Neural cell (in vitro differentiated cells): Measurements from ENCODE around the gene TBC1D22B. TPM values are rescaled to one million over a fixed set of nuclear protein-coding genes. Genes with fewer than 3 reads are reported as not detected.

Experiments used
- H2AFZ ChIP-seq: fragments of 200-600, 300-800 bp; sonication (generic), shearing (Covaris generic); 2 replicates; pipeline ENCODE4 v1.6.0; 2014; ENCODE audit warnings: low read depth, mild to moderate bottlenecking, antibody characterized with exemption, low read length, moderate library complexity
- H3F3A ChIP-seq: fragments of 200-600 bp; shearing (Covaris generic); 2 replicates; pipeline ENCODE4 v1.6.1; 2016; ENCODE audit warnings: mild to moderate bottlenecking, moderate library complexity, mixed read lengths, antibody characterized with exemption, low read length; ENCODE audit not compliant: insufficient read depth, poor library complexity, severe bottlenecking
- H3K27ac ChIP-seq: fragments of 200-600, 300-800 bp; sonication (generic), shearing (Covaris generic); 2 replicates; pipeline ENCODE4 v1.5.1; 2014; ENCODE audit warnings: mild to moderate bottlenecking, low read length, moderate library complexity
- H3K27me3 ChIP-seq: fragments of 300-800, 200-600 bp; sonication (generic), shearing (Covaris generic); 2 replicates; pipeline ENCODE4 v1.6.0; 2014; ENCODE audit warnings: mild to moderate bottlenecking, low read depth, low read length, moderate library complexity; ENCODE audit not compliant: insufficient read depth
- H3K36me3 ChIP-seq: fragments of 300-800, 200-600 bp; sonication (generic), shearing (Covaris generic); 2 replicates; pipeline ENCODE4 v1.5.1; 2014; ENCODE audit warnings: mild to moderate bottlenecking, antibody characterized with exemption, low read length, moderate library complexity; ENCODE audit not compliant: insufficient read depth
- H3K4me2 ChIP-seq: fragments of 300-800, 200-600 bp; sonication (generic), shearing (Covaris generic); 2 replicates; pipeline ENCODE4 v1.6.0; 2014; ENCODE audit warnings: mild to moderate bottlenecking, low read length
- H3K4me3 ChIP-seq: fragments of 300-800, 200-600 bp; sonication (generic), shearing (Covaris generic); 2 replicates; pipeline ENCODE4 v1.5.1; 2014; ENCODE audit warnings: mild to moderate bottlenecking, low read length, moderate library complexity
- H3K79me2 ChIP-seq: fragments of 200-600 bp; shearing (Covaris generic); replicated peaks from 2 replicates; pipeline ENCODE4 v1.6.0; 2014; ENCODE audit warnings: mild to moderate bottlenecking, low read length, moderate library complexity; ENCODE audit not compliant: insufficient read depth
- H3K9ac ChIP-seq: fragments of 300-800, 200-600 bp; sonication (generic), shearing (Covaris generic); 2 replicates; pipeline ENCODE4 v1.6.1; 2016; ENCODE audit warnings: mild to moderate bottlenecking, low read length, mixed read lengths
- H3K9me2 ChIP-seq: fragments of 200-600 bp; shearing (Covaris generic); 2 replicates; pipeline ENCODE4 v1.6.1; 2016; ENCODE audit warnings: mild to moderate bottlenecking, low read length, mixed read lengths; ENCODE audit not compliant: insufficient read depth
- H3K9me3 ChIP-seq: fragments of 200-600, 300-800 bp; sonication (generic), shearing (Covaris generic); 2 replicates; pipeline ENCODE4 v1.6.1; 2016; ENCODE audit warnings: mild to moderate bottlenecking, mixed run types, low read length, moderate library complexity, mixed read lengths
- H4K20me1 ChIP-seq: fragments of 200-600 bp; shearing (Covaris generic); 2 replicates; pipeline ENCODE4 v1.6.1; 2016; ENCODE audit warnings: mild to moderate bottlenecking, mixed run types; ENCODE audit not compliant: insufficient read depth
- CTCF ChIP-seq: fragments of 450-650 bp; IDR thresholded peaks from 2 replicates; pipeline ENCODE4 v1.5.1; 2014; ENCODE audit warnings: antibody characterized with exemption, mild to moderate bottlenecking, moderate library complexity; ENCODE audit not compliant: poor library complexity, severe bottlenecking
- EP300 ChIP-seq: fragments of 450-650 bp; conservative IDR thresholded peaks from 2 replicates; pipeline ENCODE4 v1.6.1; 2014; ENCODE audit warnings: antibody characterized with exemption, mild to moderate bottlenecking, moderate library complexity; ENCODE audit not compliant: poor library complexity, severe bottlenecking
- EZH2 ChIP-seq: fragments of 200-600, 300-800 bp; shearing (Covaris generic), sonication (generic); IDR thresholded peaks from 2 replicates; pipeline ENCODE4 v1.6.1; 2014; ENCODE audit warnings: antibody characterized with exemption, low read length, borderline replicate concordance, mild to moderate bottlenecking; ENCODE audit not compliant: insufficient read depth, poor library complexity, severe bottlenecking
- MXI1 ChIP-seq: fragments of 450-650 bp; conservative IDR thresholded peaks from 2 replicates; pipeline ENCODE4 v1.6.1; 2014; ENCODE audit warnings: antibody characterized with exemption, mild to moderate bottlenecking; ENCODE audit not compliant: poor library complexity, severe bottlenecking
- POLR2AphosphoS5 ChIP-seq: IDR thresholded peaks from 2 replicates; pipeline ENCODE4 v1.6.1; 2012
- RAD21 ChIP-seq: fragments of 450-650 bp; conservative IDR thresholded peaks from 2 replicates; pipeline ENCODE4 v1.6.1; 2014; ENCODE audit warnings: antibody characterized with exemption, mild to moderate bottlenecking, moderate library complexity
- REST ChIP-seq: IDR thresholded peaks from 2 replicates; pipeline ENCODE4 v1.6.1; 2012; ENCODE audit warnings: borderline replicate concordance
- SMC3 ChIP-seq: fragments of 450-650 bp; conservative IDR thresholded peaks from 2 replicates; pipeline ENCODE4 v1.6.1; 2014; ENCODE audit warnings: antibody characterized with exemption, mild to moderate bottlenecking, moderate library complexity; ENCODE audit not compliant: poor library complexity
- TAF1 ChIP-seq: IDR thresholded peaks from 2 replicates; pipeline ENCODE4 v1.6.1; 2012; ENCODE audit warnings: low read depth
- polyA plus RNA-seq: library from polyadenylated mRNA; depleted of rRNA; stranded (reverse); fragments of >200 nt; gene quantifications from 2 replicates; pipeline ENCODE4 v1.2.3, GENCODE V29; 2014

TBC1D22B gene
- polyA plus RNA-seq, 1 donor from 2014 or later, result 10.6 TPM

GRCh38 chr6:37354526-37355384 is 97.2 kb downstream of the TBC1D22B start:
- no peaks in the 10 kb centered on the region for H4K20me1 ChIP-seq
- peak overlapping the region; percentile 96 for H3K4me3 ChIP-seq
- peak overlapping the region; percentile 93 for H3K9ac ChIP-seq
- H3K27me3 ChIP-seq, result no peaks in the 10 kb centered on the region
- H3F3A ChIP-seq, result no peaks in the 10 kb centered on the region
- H2AFZ ChIP-seq, result peak overlapping the region; percentile 93
- no peaks in the 10 kb centered on the region for H3K9me3 ChIP-seq
- peaks cover 44% of the 10 kb centered on the region for H3K79me2 ChIP-seq
- TF ChIP-seq POLR2AphosphoS5 (no peak), RAD21 (no peak), CTCF (no peak), EZH2 (no peak), TAF1 (no peak), EP300 (no peak), MXI1 (no peak), SMC3 (no peak), REST (no peak)
- H3K9me2 ChIP-seq, result no peaks in the 10 kb centered on the region
- H3K27ac ChIP-seq, result peak overlapping the region; percentile 93
- H3K36me3 ChIP-seq, result no peaks in the 10 kb centered on the region
- peak overlapping the region; percentile 63 for H3K4me2 ChIP-seq

GRCh38 chr6:37357288-37357687 is 99.7 kb downstream of the TBC1D22B start:
- Histone ChIP-seq H3K4me2 (no peak overlapping the region), H3K9ac (no peak overlapping the region), H3K79me2 (peaks cover 44% of the 10 kb centered on the region), H3K9me3 (no peaks in the 10 kb centered on the region), H3K36me3 (peaks cover 5% of the 10 kb centered on the region), H3F3A (no peaks in the 10 kb centered on the region), H3K27ac (no peak overlapping the region), H3K27me3 (no peaks in the 10 kb centered on the region), H3K9me2 (no peaks in the 10 kb centered on the region), H4K20me1 (no peaks in the 10 kb centered on the region), H3K4me3 (no peak overlapping the region), H2AFZ (no peak overlapping the region)
- TF ChIP-seq SMC3, result no peak
- TF ChIP-seq EP300, result no peak
- TF ChIP-seq TAF1, result no peak
- no peak for TF ChIP-seq RAD21
